MM.1S (cell line): ENCODE data around the gene PELI1.

Experiments
- EZH2 ChIP-seq: fragments of 300-600 bp; sonication (generic); optimal IDR thresholded peaks from 2 replicates; pipeline ENCODE3; 2017; ENCODE audit warnings: low read depth, mild to moderate bottlenecking, antibody characterized with exemption, low read length, mixed read lengths
- EZH2phosphoT487 ChIP-seq: fragments of 300-600 bp; sonication (generic); IDR thresholded peaks from 2 replicates; pipeline ENCODE4 v1.6.1; 2018; ENCODE audit warnings: antibody characterized with exemption, low read length
- TF ChIP-seq, protein P1 (sequence below): fragments of 300-600 bp; sonication (generic); IDR thresholded peaks from 2 replicates; pipeline ENCODE4 v1.5.1; 2016; ENCODE audit warnings: antibody characterized with exemption, low read length, mixed read lengths

DNA sequence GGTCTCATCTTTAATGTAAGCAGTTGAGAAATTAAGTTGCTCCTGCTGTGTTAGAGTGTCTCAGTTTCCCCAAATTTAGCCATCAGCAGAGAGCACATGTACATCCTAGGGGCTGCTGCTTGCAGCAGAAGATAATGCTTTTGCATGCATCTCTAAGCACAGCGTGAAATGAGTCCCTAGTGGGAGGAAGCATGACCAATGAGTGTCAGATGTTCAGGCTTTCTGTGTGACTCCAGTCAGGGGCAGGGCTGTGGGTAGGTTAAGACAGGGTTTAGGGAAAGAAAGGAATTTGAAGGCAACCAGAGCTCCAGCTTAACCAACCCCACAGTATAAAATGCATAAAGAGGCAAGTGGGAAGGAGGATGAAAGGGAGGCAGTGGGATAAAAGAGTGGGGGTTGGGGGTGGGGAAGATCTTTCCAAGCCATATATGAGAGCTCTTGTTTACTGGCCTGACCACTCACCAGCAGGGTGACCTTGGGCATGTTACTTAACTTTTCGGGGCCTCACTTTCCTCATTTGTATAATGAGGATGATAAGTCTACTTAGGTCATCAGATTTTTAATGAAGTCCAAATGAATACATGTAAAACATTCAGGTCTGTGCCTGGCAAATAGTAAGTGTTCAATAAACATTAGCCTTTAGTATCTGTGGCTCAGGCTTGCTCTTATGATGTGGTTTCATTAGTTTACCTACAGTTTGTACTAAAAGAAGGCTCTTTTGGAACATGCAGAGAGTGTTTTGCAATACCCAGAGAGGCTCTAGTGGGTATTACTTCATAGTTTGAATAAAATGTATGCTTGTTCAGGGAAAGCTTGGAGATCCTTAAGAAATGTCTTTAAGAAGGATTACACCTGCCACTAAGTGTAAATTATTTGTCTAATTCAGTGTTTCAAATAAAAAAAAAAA, 42.7 kb upstream of the PELI1 start:
- TF ChIP-seq, protein P1, sequence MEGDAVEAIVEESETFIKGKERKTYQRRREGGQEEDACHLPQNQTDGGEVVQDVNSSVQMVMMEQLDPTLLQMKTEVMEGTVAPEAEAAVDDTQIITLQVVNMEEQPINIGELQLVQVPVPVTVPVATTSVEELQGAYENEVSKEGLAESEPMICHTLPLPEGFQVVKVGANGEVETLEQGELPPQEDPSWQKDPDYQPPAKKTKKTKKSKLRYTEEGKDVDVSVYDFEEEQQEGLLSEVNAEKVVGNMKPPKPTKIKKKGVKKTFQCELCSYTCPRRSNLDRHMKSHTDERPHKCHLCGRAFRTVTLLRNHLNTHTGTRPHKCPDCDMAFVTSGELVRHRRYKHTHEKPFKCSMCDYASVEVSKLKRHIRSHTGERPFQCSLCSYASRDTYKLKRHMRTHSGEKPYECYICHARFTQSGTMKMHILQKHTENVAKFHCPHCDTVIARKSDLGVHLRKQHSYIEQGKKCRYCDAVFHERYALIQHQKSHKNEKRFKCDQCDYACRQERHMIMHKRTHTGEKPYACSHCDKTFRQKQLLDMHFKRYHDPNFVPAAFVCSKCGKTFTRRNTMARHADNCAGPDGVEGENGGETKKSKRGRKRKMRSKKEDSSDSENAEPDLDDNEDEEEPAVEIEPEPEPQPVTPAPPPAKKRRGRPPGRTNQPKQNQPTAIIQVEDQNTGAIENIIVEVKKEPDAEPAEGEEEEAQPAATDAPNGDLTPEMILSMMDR: no peak
- TF ChIP-seq EZH2 (no peak), EZH2phosphoT487 (no peak)
